ENCODE results near the gene POLR3K. TPM values are rescaled to one million over a fixed set of nuclear protein-coding genes. Genes with fewer than 3 reads are reported as not detected.
"Not testable (repeated sequence)": the region's sequence is repeated elsewhere in the genome, so short reads cannot be mapped to it uniquely, and the experiment has no call there.

Gene POLR3K
- total RNA-seq, 6 donors from 2014 or later = 4.2 to 15.7 (median 6.6) TPM

- peak in 1 of 2 donors; percentile 25 for ATAC-seq (ENCODE audit: low FRiP score in 2 of 2)
- WGBS, 2 donors = 88 to 95% methylated on average over 14 to 20 of the region's 22 CpGs
- DNase-seq, H3K27ac ChIP-seq, H3K27me3 ChIP-seq, H3K4me3 ChIP-seq, H3K36me3 ChIP-seq, H3K9me3 ChIP-seq, H3K4me1 ChIP-seq: not testable (repeated sequence)
Observed at GRCh38 chr16:24151-24550, 29.3 kb downstream of the POLR3K start.

- not testable (repeated sequence) for H3K9me3 ChIP-seq; DNase-seq; H3K36me3 ChIP-seq; H3K4me1 ChIP-seq; H3K27ac ChIP-seq; H3K27me3 ChIP-seq; H3K4me3 ChIP-seq; ATAC-seq (ENCODE audit: low FRiP score in 2 of 2)
- 91 to 95% methylated on average over 11 to 12 of the region's 12 CpGs for WGBS, 2 donors
Observed at GRCh38 chr16:20886-21285, 32.5 kb downstream of the POLR3K start.

- H3K36me3 ChIP-seq; H3K4me3 ChIP-seq; ATAC-seq (ENCODE audit: low FRiP score in 2 of 2); H3K27me3 ChIP-seq; H3K9me3 ChIP-seq; H3K27ac ChIP-seq; H3K4me1 ChIP-seq: not testable (repeated sequence)
- peak in 1 of 2 donors; percentile 46 for DNase-seq
- WGBS, 2 donors = 92 to 96% methylated on average over 9 to 19 of the region's 20 CpGs
Observed at GRCh38 chr16:17062-17765, 36.2 kb downstream of the POLR3K start.

- not testable (repeated sequence) for H3K9me3 ChIP-seq
- TF ChIP-seq CTCF (IDR thresholded peaks at IDR 0.05) = peak in 5 of 6 experiments; percentile 35 to 61 (median 50)
Observed at GRCh38 chr16:10772-11171, 42.6 kb downstream of the POLR3K start.

GRCh38 chr16:9903-10665, 43.3 kb downstream of the POLR3K start:
- 80 to 88% methylated on average over 3 to 48 of the region's 48 CpGs for WGBS, 2 donors
- ATAC-seq (ENCODE audit: low FRiP score in 2 of 2) = peak in 1 of 2 donors; percentile 81
- no peaks in the 10 kb centered on the region for H3K4me1 ChIP-seq
- no peaks in the 10 kb centered on the region for H3K27me3 ChIP-seq
- peak in 1 of 2 donors; percentile 80 for DNase-seq
- no peak overlapping the region for H3K27ac ChIP-seq
- H3K36me3 ChIP-seq = no peaks in the 10 kb centered on the region
- TF ChIP-seq POLR2AphosphoS5 (IDR thresholded peaks at IDR 0.05) = no peak
- no peak for TF ChIP-seq CTCF (IDR thresholded peaks at IDR 0.05)
- no peak for TF ChIP-seq EP300 (IDR thresholded peaks at IDR 0.05)
- H3K4me3 ChIP-seq = no peak overlapping the region
- peaks cover 0 to 7% (median 0%) of the 10 kb centered on the region in 4 donors for H3K9me3 ChIP-seq

More at GRCh38 chr16:10772-11171, 42.6 kb downstream of the POLR3K start:
- H3K4me3 ChIP-seq; H3K27me3 ChIP-seq; ATAC-seq (ENCODE audit: low FRiP score in 2 of 2); H3K27ac ChIP-seq; H3K36me3 ChIP-seq; H3K4me1 ChIP-seq: not testable (repeated sequence)
- 9% methylated on average over 7 of the region's 27 CpGs; no CpG with 5 or more reads in 1 of the 2 donors for WGBS, 2 donors
- peak; percentile 95 to 99 for DNase-seq

Small RNA genes lying within 50 kb of the gene (small RNA-seq; reads per million reads assigned to genes)
- gene MIR6859-4 (0 reads per million in 4 donors), gene Z69720.2 (0 reads per million in 4 donors)

Other genes with a start within 250 kb of the POLR3K start
- gene SNRNP25, start 220 bp upstream of the POLR3K start, total RNA-seq = 10 to 100 TPM in 5 of 6 donors, 1 to 10 TPM in 1; 6.9 to 26.2 (median 16.0) TPM
- gene RHBDF1, start 19.0 kb upstream of the POLR3K start, total RNA-seq = 100 to 1,000 TPM in 1 of 6 donors, 10 to 100 TPM in 5; 24.4 to 110 (median 46.3) TPM
- gene MPG, start 24.6 kb upstream of the POLR3K start, total RNA-seq = 10 to 100 TPM; 52.6 to 99.0 (median 71.7) TPM
- 10 to 100 TPM; 22.6 to 70.2 (median 29.7) TPM for gene NPRL3, start 85.1 kb upstream of the POLR3K start, total RNA-seq
- gene HBZ, start 99.0 kb upstream of the POLR3K start, total RNA-seq = 1 to 10 TPM in 2 of 6 donors, not detected in 4; 1.1 to 1.2 TPM
- gene HBM, start 112.4 kb upstream of the POLR3K start, total RNA-seq = 1 to 10 TPM in 1 of 6 donors, not detected in 5; 1.7 TPM
- gene HBA2, start 119.3 kb upstream of the POLR3K start, total RNA-seq = 1,000 to 10,000 TPM in 1 of 6 donors, 100 to 1,000 TPM in 3, 10 to 100 TPM in 2; 40.1 to 1,032 (median 301) TPM
- 100 to 1,000 TPM in 3 of 6 donors, 10 to 100 TPM in 2, not detected in 1; 52.7 to 591 (median 286) TPM for gene HBA1, start 123.1 kb upstream of the POLR3K start, total RNA-seq
- gene HBQ1, start 126.9 kb upstream of the POLR3K start, total RNA-seq = not detected
- gene LUC7L, start 175.8 kb upstream of the POLR3K start, total RNA-seq = 100 to 1,000 TPM in 3 of 6 donors, 10 to 100 TPM in 3; 57.9 to 394 (median 108) TPM
- gene FAM234A, start 181.2 kb upstream of the POLR3K start, total RNA-seq = 10 to 100 TPM; 55.4 to 92.7 (median 66.0) TPM
- gene RGS11, start 222.3 kb upstream of the POLR3K start, total RNA-seq = 10 to 100 TPM in 2 of 6 donors, 1 to 10 TPM in 4; 1.9 to 16.8 (median 5.5) TPM
- gene ARHGDIG, start 227.0 kb upstream of the POLR3K start, total RNA-seq = under 1 TPM in 1 of 6 donors, not detected in 5; 0.91 TPM
- under 1 TPM in 2 of 6 donors, not detected in 4; 0.52 to 0.64 TPM for gene PDIA2, start 229.6 kb upstream of the POLR3K start, total RNA-seq

All from upper lobe of left lung (tissue), 6 donors.